Measurements from ENCODE around the gene SIK3. TPM values are rescaled to one million over a fixed set of nuclear protein-coding genes. Genes with fewer than 3 reads are reported as not detected.

Gene SIK3
- total and polyA plus RNA-seq, 2 experiments from 2014 or later: 6.1 to 33.9 TPM

- Histone ChIP-seq H3K36me3 (ENCODE audit: insufficient read depth) (peaks cover 24% of the 10 kb centered on the region; the same call in 1 of the 2 replicates), H3K27ac (ENCODE audit: low read depth) (no peak overlapping the region), H3K79me2 (replicated peaks; ENCODE audit: insufficient read depth) (no peaks in the 10 kb centered on the region), H3K9me2 (ENCODE audit: insufficient read depth) (no peaks in the 10 kb centered on the region), H3K4me2 (no peak overlapping the region), H2AFZ (no peak overlapping the region), H3K4me3 (no peak overlapping the region), H4K20me1 (replicated peaks; ENCODE audit: insufficient read depth) (no peaks in the 10 kb centered on the region), H3F3A (replicated peaks; ENCODE audit: low read depth) (no peaks in the 10 kb centered on the region), H3K27me3 (ENCODE audit: insufficient read depth) (no peaks in the 10 kb centered on the region), H3K4me1 (ENCODE audit: insufficient read depth) (no peaks in the 10 kb centered on the region)
- TF ChIP-seq, protein P1, sequence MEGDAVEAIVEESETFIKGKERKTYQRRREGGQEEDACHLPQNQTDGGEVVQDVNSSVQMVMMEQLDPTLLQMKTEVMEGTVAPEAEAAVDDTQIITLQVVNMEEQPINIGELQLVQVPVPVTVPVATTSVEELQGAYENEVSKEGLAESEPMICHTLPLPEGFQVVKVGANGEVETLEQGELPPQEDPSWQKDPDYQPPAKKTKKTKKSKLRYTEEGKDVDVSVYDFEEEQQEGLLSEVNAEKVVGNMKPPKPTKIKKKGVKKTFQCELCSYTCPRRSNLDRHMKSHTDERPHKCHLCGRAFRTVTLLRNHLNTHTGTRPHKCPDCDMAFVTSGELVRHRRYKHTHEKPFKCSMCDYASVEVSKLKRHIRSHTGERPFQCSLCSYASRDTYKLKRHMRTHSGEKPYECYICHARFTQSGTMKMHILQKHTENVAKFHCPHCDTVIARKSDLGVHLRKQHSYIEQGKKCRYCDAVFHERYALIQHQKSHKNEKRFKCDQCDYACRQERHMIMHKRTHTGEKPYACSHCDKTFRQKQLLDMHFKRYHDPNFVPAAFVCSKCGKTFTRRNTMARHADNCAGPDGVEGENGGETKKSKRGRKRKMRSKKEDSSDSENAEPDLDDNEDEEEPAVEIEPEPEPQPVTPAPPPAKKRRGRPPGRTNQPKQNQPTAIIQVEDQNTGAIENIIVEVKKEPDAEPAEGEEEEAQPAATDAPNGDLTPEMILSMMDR (conservative IDR thresholded peaks at IDR 0.05; ENCODE audit: low read depth in 2 of 2): peak in 1 of 2 experiments; percentile 34; a peak in 2 of 4 replicates
- TF ChIP-seq ZNF114 (CRISPR knock-in tag; IDR thresholded peaks at IDR 0.05): no peak
- TF ChIP-seq POLR2AphosphoS5 (IDR thresholded peaks at IDR 0.05; ENCODE audit: low read depth): no peak
- TF ChIP-seq ZNF331 (CRISPR knock-in tag; IDR thresholded peaks at IDR 0.05; ENCODE audit: low read depth): no peak
- no peak for TF ChIP-seq REST (IDR thresholded peaks at IDR 0.05; ENCODE audit: unreplicated experiment)
- TF ChIP-seq EZH2 (IDR thresholded peaks at IDR 0.05; ENCODE audit: low read depth, unreplicated experiment): no peak
- TF ChIP-seq NANOG (IDR thresholded peaks at IDR 0.05; ENCODE audit: borderline replicate concordance): no peak
- TF ChIP-seq, protein P2, sequence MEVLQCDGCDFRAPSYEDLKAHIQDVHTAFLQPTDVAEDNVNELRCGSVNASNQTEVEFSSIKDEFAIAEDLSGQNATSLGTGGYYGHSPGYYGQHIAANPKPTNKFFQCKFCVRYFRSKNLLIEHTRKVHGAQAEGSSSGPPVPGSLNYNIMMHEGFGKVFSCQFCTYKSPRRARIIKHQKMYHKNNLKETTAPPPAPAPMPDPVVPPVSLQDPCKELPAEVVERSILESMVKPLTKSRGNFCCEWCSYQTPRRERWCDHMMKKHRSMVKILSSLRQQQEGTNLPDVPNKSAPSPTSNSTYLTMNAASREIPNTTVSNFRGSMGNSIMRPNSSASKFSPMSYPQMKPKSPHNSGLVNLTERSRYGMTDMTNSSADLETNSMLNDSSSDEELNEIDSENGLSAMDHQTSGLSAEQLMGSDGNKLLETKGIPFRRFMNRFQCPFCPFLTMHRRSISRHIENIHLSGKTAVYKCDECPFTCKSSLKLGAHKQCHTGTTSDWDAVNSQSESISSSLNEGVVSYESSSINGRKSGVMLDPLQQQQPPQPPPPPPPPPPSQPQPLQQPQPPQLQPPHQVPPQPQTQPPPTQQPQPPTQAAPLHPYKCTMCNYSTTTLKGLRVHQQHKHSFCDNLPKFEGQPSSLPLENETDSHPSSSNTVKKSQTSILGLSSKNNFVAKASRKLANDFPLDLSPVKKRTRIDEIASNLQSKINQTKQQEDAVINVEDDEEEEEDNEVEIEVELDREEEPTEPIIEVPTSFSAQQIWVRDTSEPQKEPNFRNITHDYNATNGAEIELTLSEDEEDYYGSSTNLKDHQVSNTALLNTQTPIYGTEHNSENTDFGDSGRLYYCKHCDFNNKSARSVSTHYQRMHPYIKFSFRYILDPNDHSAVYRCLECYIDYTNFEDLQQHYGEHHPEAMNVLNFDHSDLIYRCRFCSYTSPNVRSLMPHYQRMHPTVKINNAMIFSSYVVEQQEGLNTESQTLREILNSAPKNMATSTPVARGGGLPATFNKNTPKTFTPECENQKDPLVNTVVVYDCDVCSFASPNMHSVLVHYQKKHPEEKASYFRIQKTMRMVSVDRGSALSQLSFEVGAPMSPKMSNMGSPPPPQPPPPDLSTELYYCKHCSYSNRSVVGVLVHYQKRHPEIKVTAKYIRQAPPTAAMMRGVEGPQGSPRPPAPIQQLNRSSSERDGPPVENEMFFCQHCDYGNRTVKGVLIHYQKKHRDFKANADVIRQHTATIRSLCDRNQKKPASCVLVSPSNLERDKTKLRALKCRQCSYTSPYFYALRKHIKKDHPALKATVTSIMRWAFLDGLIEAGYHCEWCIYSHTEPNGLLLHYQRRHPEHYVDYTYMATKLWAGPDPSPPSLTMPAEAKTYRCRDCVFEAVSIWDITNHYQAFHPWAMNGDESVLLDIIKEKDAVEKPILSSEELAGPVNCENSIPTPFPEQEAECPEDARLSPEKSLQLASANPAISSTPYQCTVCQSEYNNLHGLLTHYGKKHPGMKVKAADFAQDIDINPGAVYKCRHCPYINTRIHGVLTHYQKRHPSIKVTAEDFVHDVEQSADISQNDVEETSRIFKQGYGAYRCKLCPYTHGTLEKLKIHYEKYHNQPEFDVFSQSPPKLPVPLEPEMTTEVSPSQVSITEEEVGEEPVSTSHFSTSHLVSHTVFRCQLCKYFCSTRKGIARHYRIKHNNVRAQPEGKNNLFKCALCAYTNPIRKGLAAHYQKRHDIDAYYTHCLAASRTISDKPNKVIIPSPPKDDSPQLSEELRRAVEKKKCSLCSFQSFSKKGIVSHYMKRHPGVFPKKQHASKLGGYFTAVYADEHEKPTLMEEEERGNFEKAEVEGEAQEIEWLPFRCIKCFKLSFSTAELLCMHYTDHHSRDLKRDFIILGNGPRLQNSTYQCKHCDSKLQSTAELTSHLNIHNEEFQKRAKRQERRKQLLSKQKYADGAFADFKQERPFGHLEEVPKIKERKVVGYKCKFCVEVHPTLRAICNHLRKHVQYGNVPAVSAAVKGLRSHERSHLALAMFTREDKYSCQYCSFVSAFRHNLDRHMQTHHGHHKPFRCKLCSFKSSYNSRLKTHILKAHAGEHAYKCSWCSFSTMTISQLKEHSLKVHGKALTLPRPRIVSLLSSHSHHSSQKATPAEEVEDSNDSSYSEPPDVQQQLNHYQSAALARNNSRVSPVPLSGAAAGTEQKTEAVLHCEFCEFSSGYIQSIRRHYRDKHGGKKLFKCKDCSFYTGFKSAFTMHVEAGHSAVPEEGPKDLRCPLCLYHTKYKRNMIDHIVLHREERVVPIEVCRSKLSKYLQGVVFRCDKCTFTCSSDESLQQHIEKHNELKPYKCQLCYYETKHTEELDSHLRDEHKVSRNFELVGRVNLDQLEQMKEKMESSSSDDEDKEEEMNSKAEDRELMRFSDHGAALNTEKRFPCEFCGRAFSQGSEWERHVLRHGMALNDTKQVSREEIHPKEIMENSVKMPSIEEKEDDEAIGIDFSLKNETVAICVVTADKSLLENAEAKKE (CRISPR knock-in tag; IDR thresholded peaks at IDR 0.05): no peak
- no peaks in the 10 kb centered on the region for H3K27me3 Mint-ChIP-seq (ENCODE audit: insufficient read depth, low read depth, poor library complexity)
- H3K27ac Mint-ChIP-seq: no peak overlapping the region
- H3K9me3 Mint-ChIP-seq: no peaks in the 10 kb centered on the region
- H3K4me1 Mint-ChIP-seq: no peaks in the 10 kb centered on the region
- H3K36me3 Mint-ChIP-seq (ENCODE audit: low read depth): peaks cover 27% of the 10 kb centered on the region
- DNase-seq (ENCODE audit: low spot score): peak; percentile 10
- no peak overlapping the region for H3K4me3 Mint-ChIP-seq
- no peak for ATAC-seq
Measured at GRCh38 chr11:116869610-116870009, 228.6 kb downstream of the SIK3 start.

All from GM23338 (cell line).